ENCODE measurements around the gene ZNF471. TPM values are rescaled to one million over a fixed set of nuclear protein-coding genes. Genes with fewer than 3 reads are reported as not detected.

Gene ZNF471
- total RNA-seq, 4 donors from 2014 or later, result 8.5 to 10.8 (median 9.1) TPM

- Histone ChIP-seq H3K9me3 (no peaks in the 10 kb centered on the region), H3K27me3 (no peaks in the 10 kb centered on the region), H3K27ac (no peak overlapping the region), H3K4me3 (replicated peaks in 1 of 3) (no peak overlapping the region), H3K4me1 (peaks cover 7 to 8% of the 10 kb centered on the region in 2 donors), H3K36me3 (peaks cover 49 to 58% of the 10 kb centered on the region in 2 donors)
- TF ChIP-seq CTCF (IDR thresholded peaks at IDR 0.05) (no peak), POLR2A (IDR thresholded peaks at IDR 0.05) (no peak)
- WGBS, 2 donors, result 49 to 68% methylated on average over 2 of the region's 2 CpGs
- no peak for DNase-seq
- intact Hi-C loops (cut with DNase I), result loop anchor here (5.0 kb wide), 1 partner anchor 165 kb away; no protein-coding TSS in a partner anchor
Observed at GRCh38 chr19:56572589-56572988, 64.9 kb downstream of the ZNF471 start.

DNA sequence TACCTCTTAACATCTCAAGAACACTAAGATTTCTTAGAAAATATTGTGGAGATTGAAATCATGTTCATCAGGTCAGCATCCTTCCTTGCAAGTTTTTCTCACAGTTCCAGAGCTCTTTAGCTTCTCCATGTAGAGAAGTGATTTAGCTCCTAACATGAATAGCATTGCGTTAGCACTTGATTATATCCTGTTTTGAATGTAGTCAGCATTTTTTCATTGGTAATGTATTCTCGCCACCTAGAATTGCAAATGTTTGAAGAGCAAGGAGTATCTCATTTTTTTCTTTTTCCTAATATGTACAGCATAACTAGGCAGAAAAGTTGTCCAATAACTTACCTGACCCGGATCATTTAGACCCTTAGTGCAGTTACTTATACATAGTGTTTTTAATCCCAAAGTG, 66.3 kb downstream of the ZNF471 start:
- Histone ChIP-seq H3K27ac (no peak overlapping the region), H3K27me3 (no peaks in the 10 kb centered on the region), H3K4me1 (no peaks in the 10 kb centered on the region), H3K36me3 (peaks cover 49 to 58% of the 10 kb centered on the region in 2 donors), H3K9me3 (no peaks in the 10 kb centered on the region), H3K4me3 (replicated peaks in 1 of 3) (no peak overlapping the region)
- DNase-seq, result no peak
- TF ChIP-seq POLR2A (IDR thresholded peaks at IDR 0.05) (no peak), CTCF (IDR thresholded peaks at IDR 0.05) (no peak)
- intact Hi-C loops (cut with DNase I), result loop anchor here (5.0 kb wide), 1 partner anchor 167 kb away; no protein-coding TSS in a partner anchor
- WGBS, 2 donors, result 97 to 98% methylated on average over 3 of the region's 3 CpGs

- Histone ChIP-seq H3K4me1 (no peaks in the 10 kb centered on the region), H3K27me3 (no peaks in the 10 kb centered on the region), H3K36me3 (peaks cover 27 to 38% of the 10 kb centered on the region in 2 donors), H3K4me3 (replicated peaks in 1 of 3) (no peak overlapping the region), H3K27ac (no peak overlapping the region), H3K9me3 (no peaks in the 10 kb centered on the region)
- DNase-seq, result no peak
- 96 to 97% methylated on average over 11 of the region's 11 CpGs for WGBS, 2 donors
- intact Hi-C loops (cut with DNase I), result no loop called here
- TF ChIP-seq CTCF (IDR thresholded peaks at IDR 0.05), result no peak
Observed at GRCh38 chr19:56577719-56578602, 70.3 kb downstream of the ZNF471 start.

Other genes starting within 250 kb of the ZNF471 start
- 1 to 10 TPM in 1 of 4 donors, not detected in 3; 2.0 TPM for gene EDDM13, start 235.1 kb upstream of the ZNF471 start, total RNA-seq
- 10 to 100 TPM in 3 of 4 donors, 1 to 10 TPM in 1; 7.4 to 22.1 (median 17.7) TPM for gene ZSCAN5A, start 193.0 kb upstream of the ZNF471 start, total RNA-seq
- 10 to 100 TPM in 3 of 4 donors, 1 to 10 TPM in 1; 4.9 to 19.6 (median 10.9) TPM for gene ZNF582, start 114.3 kb upstream of the ZNF471 start, total RNA-seq
- gene ZNF583, start 103.5 kb upstream of the ZNF471 start, total RNA-seq, result 10 to 100 TPM in 2 of 4 donors, 1 to 10 TPM in 2; 6.5 to 22.8 (median 10.2) TPM
- 10 to 100 TPM in 3 of 4 donors, 1 to 10 TPM in 1; 8.6 to 22.2 (median 15.8) TPM for gene ZNF667, start 30.5 kb upstream of the ZNF471 start, total RNA-seq
- gene ZFP28, start 31.1 kb downstream of the ZNF471 start, total RNA-seq, result 1 to 10 TPM; 6.6 to 9.8 (median 9.5) TPM
- gene ZNF470, start 59.6 kb downstream of the ZNF471 start, total RNA-seq, result 1 to 10 TPM; 3.4 to 7.1 (median 5.6) TPM
- gene ZNF71, start 87.4 kb downstream of the ZNF471 start, total RNA-seq, result 10 to 100 TPM in 1 of 4 donors, 1 to 10 TPM in 3; 8.2 to 15.6 (median 8.7) TPM
- not detected for gene SMIM17, start 135.3 kb downstream of the ZNF471 start, total RNA-seq
- 10 to 100 TPM in 1 of 4 donors, 1 to 10 TPM in 3; 6.8 to 12.3 (median 8.7) TPM for gene ZNF835, start 163.9 kb downstream of the ZNF471 start, total RNA-seq

All from thyroid gland (tissue), 4 donors.